ENCODE results near the gene MAP4K4. TPM values are rescaled to one million over a fixed set of nuclear protein-coding genes. Genes with fewer than 3 reads are reported as not detected.

The MAP4K4 gene
- total and polyA plus RNA-seq, 2 of the 13 experiments (the other 11 are each of a cell fraction or from before 2014, with no cell fraction given), result 105 to 264 TPM

- ChIA-PET CTCF (ENCODE audit: low intra/inter-chr PET ratio, low total read pairs) (no interaction called here), POLR2A (no interaction called here)
- no TSS peak for BruUV-seq (replicated peaks)
- DNase-seq (ENCODE audit: low spot score) (no peak), ATAC-seq (no peak), FAIRE-seq (no peak)
- Histone ChIP-seq H3K9me3 (ENCODE audit: low read length) (no peaks in the 10 kb centered on the region), H4K20me1 (ENCODE audit: insufficient read depth, low read length) (no peaks in the 10 kb centered on the region; the same call in 1 of the 2 replicates), H3K36me3 (replicated peaks in 1 of 2; ENCODE audit: control insufficient read depth in 1 of 2, insufficient read depth in 2 of 2, low read length in 2 of 2) (peaks cover 43 to 93% of the 10 kb centered on the region in 2 experiments), H3K4me2 (ENCODE audit: low read depth, low read length) (no peak overlapping the region), H3K27ac (ENCODE audit: extremely low read length, insufficient read depth, low read length) (no peak overlapping the region), H3K79me2 (ENCODE audit: insufficient read depth, low read length) (no peaks in the 10 kb centered on the region), H3K4me3 (replicated peaks in 1 of 3; ENCODE audit: insufficient read depth in 1 of 3, low read depth in 2 of 3, low read length in 3 of 3) (no peak overlapping the region), H3K27me3 (ENCODE audit: control insufficient read depth in 1 of 2, insufficient read depth in 2 of 2, low read length in 2 of 2) (no peaks in the 10 kb centered on the region), H2AFZ (ENCODE audit: low read length) (no peak overlapping the region), H3K9ac (ENCODE audit: insufficient read depth, low read depth, low read length) (no peak overlapping the region), H3K4me1 (ENCODE audit: insufficient read depth, low read length) (peaks cover 15% of the 10 kb centered on the region)
- in situ Hi-C loops (cut with HindIII; ENCODE audit: extremely low pct_ligation_motif_present, low pct_unique_long_range_greater_than_20kb) (no loop called here), intact Hi-C loops (cut with micrococcal nuclease; ENCODE audit: unreplicated experiment) (no loop called here)
- TF ChIP-seq ZKSCAN8 (CRISPR knock-in tag; IDR thresholded peaks at IDR 0.05; ENCODE audit: borderline replicate concordance), result no peak
- TF ChIP-seq MZF1 (CRISPR knock-in tag; IDR thresholded peaks at IDR 0.05; ENCODE audit: borderline replicate concordance), result no peak
- TF ChIP-seq, protein P1, sequence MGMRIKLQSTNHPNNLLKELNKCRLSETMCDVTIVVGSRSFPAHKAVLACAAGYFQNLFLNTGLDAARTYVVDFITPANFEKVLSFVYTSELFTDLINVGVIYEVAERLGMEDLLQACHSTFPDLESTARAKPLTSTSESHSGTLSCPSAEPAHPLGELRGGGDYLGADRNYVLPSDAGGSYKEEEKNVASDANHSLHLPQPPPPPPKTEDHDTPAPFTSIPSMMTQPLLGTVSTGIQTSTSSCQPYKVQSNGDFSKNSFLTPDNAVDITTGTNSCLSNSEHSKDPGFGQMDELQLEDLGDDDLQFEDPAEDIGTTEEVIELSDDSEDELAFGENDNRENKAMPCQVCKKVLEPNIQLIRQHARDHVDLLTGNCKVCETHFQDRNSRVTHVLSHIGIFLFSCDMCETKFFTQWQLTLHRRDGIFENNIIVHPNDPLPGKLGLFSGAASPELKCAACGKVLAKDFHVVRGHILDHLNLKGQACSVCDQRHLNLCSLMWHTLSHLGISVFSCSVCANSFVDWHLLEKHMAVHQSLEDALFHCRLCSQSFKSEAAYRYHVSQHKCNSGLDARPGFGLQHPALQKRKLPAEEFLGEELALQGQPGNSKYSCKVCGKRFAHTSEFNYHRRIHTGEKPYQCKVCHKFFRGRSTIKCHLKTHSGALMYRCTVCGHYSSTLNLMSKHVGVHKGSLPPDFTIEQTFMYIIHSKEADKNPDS (CRISPR knock-in tag; IDR thresholded peaks at IDR 0.05), result no peak
- TF ChIP-seq ZBTB8A (CRISPR knock-in tag; IDR thresholded peaks at IDR 0.05; ENCODE audit: borderline replicate concordance, low read depth), result no peak
- no peak for TF ChIP-seq HOMEZ (CRISPR knock-in tag; IDR thresholded peaks at IDR 0.05; ENCODE audit: low read depth)
- WGBS (ENCODE audit: low lambda C conversion rate), result 93% methylated on average over 6 of the region's 6 CpGs
These were observed 146.0 kb downstream of the MAP4K4 start for GRCh38 chr2:101843471-101843870.
